Measurements from ENCODE around the gene ARID5B. TPM values are rescaled to one million over a fixed set of nuclear protein-coding genes. Genes with fewer than 3 reads are reported as not detected.
A peak's percentile ranks its signal among the peaks of the same experiment; 100 is the strongest.

Gene ARID5B
- total RNA-seq, 2 experiments from 2014 or later, result 86.3 to 87.1 TPM

DNA sequence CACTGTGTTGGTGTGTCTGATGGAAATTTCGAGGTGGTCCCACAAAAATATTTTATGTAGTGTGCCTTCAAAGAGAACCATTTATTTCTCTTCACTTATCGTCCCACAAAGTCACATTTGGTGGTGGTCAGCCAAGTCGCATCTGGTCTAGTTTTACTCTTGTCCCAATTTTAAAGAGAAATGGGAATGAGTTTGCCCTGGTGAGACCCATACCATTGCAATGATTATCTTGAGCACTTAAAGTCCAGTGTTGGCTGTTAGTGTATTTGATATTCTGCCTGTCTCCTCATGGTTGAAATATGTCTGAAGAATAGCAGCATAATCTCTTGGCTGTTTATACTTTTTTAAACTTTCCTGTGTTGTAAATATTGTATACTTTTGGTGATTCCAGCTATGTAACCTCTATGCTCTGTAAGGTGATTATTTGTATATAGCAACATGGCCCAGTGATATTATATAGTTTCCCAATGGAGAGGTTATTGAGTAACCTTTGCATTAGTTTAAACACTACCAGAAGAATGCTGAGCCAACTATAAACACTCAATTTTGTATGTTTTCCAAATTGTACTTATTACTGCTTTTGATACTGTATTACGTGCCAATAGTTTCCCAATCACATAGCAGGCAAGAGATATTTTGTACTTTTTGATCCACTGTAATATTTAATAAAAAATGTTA lies 194.9 kb downstream of the ARID5B start:
- Mint-ChIP-seq H3K9me3 (no peaks in the 10 kb centered on the region), H3K36me3 (ENCODE audit: low read depth) (peaks cover 50% of the 10 kb centered on the region), H3K4me3 (no peak overlapping the region), H3K27me3 (ENCODE audit: low read depth) (no peaks in the 10 kb centered on the region), H3K4me1 (ENCODE audit: low read depth) (peaks cover 36% of the 10 kb centered on the region), H3K27ac (peak overlapping the region; percentile 33)
- intact Hi-C loops (cut with micrococcal nuclease), result no loop called here
- DNase-seq, result no peak
- CTCF ChIA-PET, result interaction anchor here (1.6 kb wide), 1 partner anchor 11 kb away, joined by 3 read pairs; no protein-coding TSS in a partner anchor

DNA sequence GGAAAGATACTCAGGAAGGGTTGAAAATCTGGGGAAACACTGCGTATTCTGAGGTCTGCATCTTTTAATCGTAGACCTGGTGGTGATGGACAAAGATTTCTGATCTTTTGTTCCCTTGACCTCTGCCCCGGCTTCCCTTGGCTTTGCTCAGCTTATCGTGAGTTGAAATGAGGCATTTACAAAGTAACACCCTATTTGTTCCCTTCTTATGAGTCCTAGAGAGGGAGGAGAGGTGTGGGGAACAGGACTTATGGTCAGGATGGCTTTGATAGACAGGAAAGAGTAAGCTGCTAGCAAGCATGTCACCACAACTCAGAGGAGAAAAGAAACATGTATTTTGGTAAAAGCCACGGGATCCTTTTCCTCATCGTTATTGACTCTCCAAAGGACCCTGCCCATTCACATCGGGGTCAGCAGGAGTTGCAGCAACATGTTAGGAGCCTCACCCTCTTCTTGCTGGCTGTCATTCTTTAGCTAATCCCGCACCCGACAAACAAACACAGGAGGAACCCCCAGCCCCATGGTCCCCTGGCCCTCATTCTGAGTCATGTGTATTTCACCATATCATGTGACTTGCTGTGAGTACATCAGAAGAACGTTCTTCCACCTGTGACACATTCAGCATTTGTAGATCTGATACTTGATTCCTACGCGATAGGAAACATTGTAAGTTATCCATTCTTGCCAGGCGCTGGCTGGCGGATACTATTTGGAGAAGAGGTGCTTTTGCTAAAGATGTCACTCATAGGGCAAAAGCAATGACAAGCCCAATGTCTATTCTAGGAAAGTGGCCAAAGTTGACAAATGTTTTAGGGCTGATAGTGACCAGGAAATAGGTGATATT lies 197.0 kb downstream of the ARID5B start:
- CTCF ChIA-PET, result no interaction called here
- no peak overlapping the region for H3K4me3 Mint-ChIP-seq

DNA sequence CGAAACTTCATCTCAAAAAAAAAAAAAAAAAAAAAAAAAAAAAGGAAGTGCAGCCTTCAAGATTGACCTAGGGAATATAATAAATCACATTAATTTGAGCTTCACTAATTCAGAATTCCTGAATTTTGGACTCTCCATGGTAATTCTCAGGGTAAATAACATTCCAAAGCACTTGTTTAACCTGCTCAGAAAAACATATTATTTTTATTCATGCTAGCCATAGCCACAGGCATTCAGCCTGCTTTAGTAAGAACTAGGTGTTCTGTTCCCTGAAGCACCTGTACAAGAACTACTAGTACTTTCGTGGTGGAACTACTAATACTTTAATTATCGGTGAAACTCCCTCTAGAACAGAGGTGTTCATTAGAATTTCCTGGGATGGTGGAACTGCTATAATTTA lies 197.8 kb downstream of the ARID5B start:
- no peaks in the 10 kb centered on the region for H3K27me3 Mint-ChIP-seq (ENCODE audit: low read depth)
- no peak for DNase-seq
- no peaks in the 10 kb centered on the region for H3K9me3 Mint-ChIP-seq
- no peak overlapping the region for H3K27ac Mint-ChIP-seq
- peaks cover 21% of the 10 kb centered on the region for H3K4me1 Mint-ChIP-seq (ENCODE audit: low read depth)
- intact Hi-C loops (cut with micrococcal nuclease), result no loop called here
- no peak overlapping the region for H3K4me3 Mint-ChIP-seq
- H3K36me3 Mint-ChIP-seq (ENCODE audit: low read depth), result peaks cover 23% of the 10 kb centered on the region
- CTCF ChIA-PET, result no interaction called here

More for the DNA sequence above, 197.0 kb downstream of the ARID5B start:
- Mint-ChIP-seq H3K27me3 (ENCODE audit: low read depth) (no peaks in the 10 kb centered on the region), H3K4me1 (ENCODE audit: low read depth) (peaks cover 27% of the 10 kb centered on the region), H3K9me3 (no peaks in the 10 kb centered on the region), H3K27ac (peak overlapping the region; percentile 46), H3K36me3 (ENCODE audit: low read depth) (peaks cover 31% of the 10 kb centered on the region)
- intact Hi-C loops (cut with micrococcal nuclease), result no loop called here
- DNase-seq, result no peak

DNA sequence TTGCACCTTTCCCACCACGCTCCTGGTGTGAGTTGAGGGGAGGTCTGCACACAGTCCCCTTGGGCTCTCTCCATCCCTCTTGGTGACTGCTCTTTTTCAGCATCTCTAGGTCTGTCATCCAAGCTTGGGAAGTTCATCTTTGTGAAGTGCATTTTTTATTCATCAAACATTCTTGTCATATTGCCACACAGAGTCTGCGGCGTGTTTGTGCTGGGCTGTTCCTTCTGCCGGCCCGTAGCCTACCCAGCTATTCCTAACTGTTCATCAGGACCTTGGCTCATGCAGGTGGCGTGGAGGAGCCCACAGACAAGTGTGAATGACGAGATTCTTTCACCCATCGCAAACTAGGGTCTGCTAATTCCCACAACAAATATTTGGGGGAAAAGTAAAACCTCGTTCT lies 202.4 kb downstream of the ARID5B start:
- H3K27ac Mint-ChIP-seq, result no peak overlapping the region
- H3K9me3 Mint-ChIP-seq, result no peaks in the 10 kb centered on the region
- no peak overlapping the region for H3K4me3 Mint-ChIP-seq
- CTCF ChIA-PET, result interaction anchor here (1.4 kb wide), 1 partner anchor 73 kb away, joined by 3 read pairs; no protein-coding TSS in a partner anchor
- H3K36me3 Mint-ChIP-seq (ENCODE audit: low read depth), result no peaks in the 10 kb centered on the region
- intact Hi-C loops (cut with micrococcal nuclease), result no loop called here
- H3K27me3 Mint-ChIP-seq (ENCODE audit: low read depth), result no peaks in the 10 kb centered on the region
- peaks cover 20% of the 10 kb centered on the region for H3K4me1 Mint-ChIP-seq (ENCODE audit: low read depth)
- no peak for DNase-seq

DNA sequence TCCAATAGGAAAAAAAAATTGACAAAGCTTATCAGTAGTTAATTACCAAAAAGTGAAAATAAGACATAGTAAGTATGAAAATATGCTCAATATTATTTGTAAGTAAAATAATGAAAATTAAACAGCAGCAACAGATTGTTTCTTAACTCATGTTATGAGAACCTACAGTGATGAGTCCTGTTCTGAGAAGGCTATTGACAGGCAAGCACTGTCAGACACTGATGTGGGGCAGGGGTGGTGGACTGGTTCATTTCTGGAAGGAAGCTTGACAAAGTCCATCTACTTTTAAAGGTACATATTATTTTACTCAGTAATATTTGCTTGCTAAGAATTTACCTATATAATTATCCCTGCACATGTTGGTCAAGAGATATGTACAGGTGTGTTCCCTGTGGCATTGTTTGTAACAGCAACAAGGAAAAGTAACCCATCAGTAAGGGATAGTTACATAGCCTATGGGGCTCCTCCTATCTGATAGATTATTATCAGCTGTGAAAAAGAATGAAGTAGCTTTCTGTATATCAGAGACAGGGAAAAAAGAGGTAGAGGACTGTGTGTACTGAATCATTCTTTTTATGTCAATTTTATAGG lies 205.5 kb downstream of the ARID5B start:
- CTCF ChIA-PET, result interaction anchor here (1.0 to 1.6 kb wide), 5 partner anchors 12 to 356 kb away, joined by 3 to 7 read pairs (median 3); partner anchors contain the start of gene ARID5B
- Mint-ChIP-seq H3K36me3 (ENCODE audit: low read depth) (no peaks in the 10 kb centered on the region), H3K4me3 (no peak overlapping the region), H3K27me3 (ENCODE audit: low read depth) (no peaks in the 10 kb centered on the region), H3K9me3 (no peaks in the 10 kb centered on the region), H3K4me1 (ENCODE audit: low read depth) (peaks cover 35% of the 10 kb centered on the region), H3K27ac (no peak overlapping the region)
- intact Hi-C loops (cut with micrococcal nuclease), result no loop called here
- DNase-seq, result no peak

DNA sequence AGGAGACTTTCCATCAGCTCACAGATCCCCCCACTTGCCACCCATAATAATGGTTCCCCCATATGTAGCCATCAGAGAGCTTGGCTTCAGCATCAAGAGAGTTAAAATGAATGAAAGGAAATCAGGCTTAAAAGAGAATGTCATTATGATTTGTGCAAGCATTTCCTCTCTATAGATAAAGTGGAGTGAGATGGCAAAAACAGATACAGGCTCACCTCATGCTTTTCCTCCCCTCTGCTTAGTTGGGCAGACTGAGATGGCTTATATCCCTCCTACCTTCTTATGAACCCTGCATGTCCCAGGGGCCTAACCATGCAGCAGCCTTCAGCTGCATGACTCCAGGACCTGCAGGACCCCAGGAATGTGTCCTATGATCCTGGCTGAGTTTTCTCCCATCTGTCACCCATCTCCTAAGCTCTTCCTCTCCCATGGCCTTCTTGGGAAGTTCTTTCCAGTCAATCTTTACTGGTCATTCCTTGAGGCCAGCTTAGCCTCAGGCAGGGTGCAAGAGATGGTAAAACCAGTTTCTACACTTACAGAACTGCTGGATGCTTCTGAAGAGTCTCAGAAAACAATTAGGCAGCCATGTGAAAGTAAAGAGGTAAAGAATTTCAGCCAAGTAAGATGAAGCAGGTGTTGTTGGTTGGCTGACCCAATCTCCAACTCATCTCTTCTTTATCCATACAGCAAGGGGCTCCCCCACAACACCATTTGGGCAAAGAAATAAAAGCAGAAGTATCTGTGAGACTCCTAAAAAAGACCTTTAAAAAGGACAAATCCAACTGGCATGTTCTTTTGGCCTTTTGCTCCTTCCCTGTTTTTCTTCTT lies 207.5 kb downstream of the ARID5B start:
- Mint-ChIP-seq H3K27ac (peak overlapping the region; percentile 46), H3K9me3 (no peaks in the 10 kb centered on the region), H3K27me3 (ENCODE audit: low read depth) (no peaks in the 10 kb centered on the region), H3K4me3 (no peak overlapping the region), H3K4me1 (ENCODE audit: low read depth) (peaks cover 41% of the 10 kb centered on the region), H3K36me3 (ENCODE audit: low read depth) (no peaks in the 10 kb centered on the region)
- intact Hi-C loops (cut with micrococcal nuclease), result no loop called here
- no peak for DNase-seq
- CTCF ChIA-PET, result interaction anchor here (1.0 to 1.4 kb wide), 3 partner anchors 10 to 136 kb away, joined by 3 to 6 read pairs (median 3); no protein-coding TSS in a partner anchor

DNA sequence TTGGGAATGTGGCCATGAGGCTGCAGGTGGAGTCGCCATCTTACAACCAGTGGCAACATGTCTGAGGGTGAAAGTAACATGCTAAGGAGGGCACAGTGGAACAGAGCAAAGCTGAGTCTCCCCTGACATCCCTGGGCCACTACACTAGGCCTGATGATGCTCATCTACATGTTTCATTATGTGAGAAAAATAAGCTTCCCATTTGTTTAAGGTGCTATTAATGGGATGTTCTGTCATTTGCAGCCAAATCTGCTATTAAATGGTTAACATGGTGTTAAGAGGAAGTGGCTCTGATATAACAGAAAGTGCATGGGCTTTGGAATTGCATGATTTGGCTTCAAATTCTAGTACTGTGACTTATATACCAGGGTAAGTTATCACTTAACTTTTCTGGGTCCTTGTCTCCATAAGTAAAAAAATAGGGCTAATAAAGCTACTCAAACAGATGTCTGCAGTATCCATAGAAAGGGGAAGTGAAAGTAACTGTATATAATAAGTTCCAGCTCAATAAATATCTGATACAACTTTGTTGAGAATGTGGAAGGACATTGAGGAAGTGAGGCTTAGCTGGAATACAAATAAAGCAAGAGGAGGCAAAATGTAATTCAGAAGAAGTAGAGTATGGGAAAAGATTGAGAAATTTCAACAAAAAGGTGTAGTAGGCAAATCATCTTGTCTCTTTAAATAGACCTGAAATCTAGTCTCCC lies 208.2 kb downstream of the ARID5B start:
- Mint-ChIP-seq H3K4me3 (no peak overlapping the region), H3K4me1 (ENCODE audit: low read depth) (peaks cover 41% of the 10 kb centered on the region), H3K36me3 (ENCODE audit: low read depth) (no peaks in the 10 kb centered on the region), H3K27me3 (ENCODE audit: low read depth) (no peaks in the 10 kb centered on the region), H3K9me3 (no peaks in the 10 kb centered on the region), H3K27ac (no peak overlapping the region)
- CTCF ChIA-PET, result interaction anchor here (1.0 to 1.4 kb wide), 3 partner anchors 10 to 135 kb away, joined by 3 to 6 read pairs (median 3); no protein-coding TSS in a partner anchor
- intact Hi-C loops (cut with micrococcal nuclease), result no loop called here
- no peak for DNase-seq

DNA sequence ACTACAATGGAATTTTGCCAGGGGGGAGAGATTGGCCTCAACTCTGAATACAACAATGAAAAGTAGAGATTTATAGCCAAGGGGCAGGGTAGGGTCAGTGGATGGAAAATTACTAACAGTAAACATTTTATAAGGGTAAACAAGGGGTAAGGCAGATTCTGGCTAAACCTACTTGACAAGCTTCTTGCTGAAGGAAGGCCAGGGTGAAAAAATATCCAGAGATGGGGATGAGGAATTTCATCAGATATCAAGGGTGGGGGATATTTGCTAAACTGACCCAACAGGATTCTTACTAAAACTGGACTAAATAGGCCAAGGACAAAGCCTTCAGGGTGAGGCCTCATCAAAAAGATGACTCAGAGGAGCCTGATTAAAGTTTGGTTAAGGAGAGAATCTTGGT lies 210.8 kb downstream of the ARID5B start:
- no peaks in the 10 kb centered on the region for H3K36me3 Mint-ChIP-seq (ENCODE audit: low read depth)
- H3K27ac Mint-ChIP-seq, result no peak overlapping the region
- no peaks in the 10 kb centered on the region for H3K27me3 Mint-ChIP-seq (ENCODE audit: low read depth)
- H3K4me1 Mint-ChIP-seq (ENCODE audit: low read depth), result peaks cover 29% of the 10 kb centered on the region
- no peak for DNase-seq
- H3K4me3 Mint-ChIP-seq, result no peak overlapping the region
- intact Hi-C loops (cut with micrococcal nuclease), result no loop called here
- CTCF ChIA-PET, result interaction anchor here (0.7 kb wide), 1 partner anchor 30 kb away, joined by 3 read pairs; no protein-coding TSS in a partner anchor
- no peaks in the 10 kb centered on the region for H3K9me3 Mint-ChIP-seq

DNA sequence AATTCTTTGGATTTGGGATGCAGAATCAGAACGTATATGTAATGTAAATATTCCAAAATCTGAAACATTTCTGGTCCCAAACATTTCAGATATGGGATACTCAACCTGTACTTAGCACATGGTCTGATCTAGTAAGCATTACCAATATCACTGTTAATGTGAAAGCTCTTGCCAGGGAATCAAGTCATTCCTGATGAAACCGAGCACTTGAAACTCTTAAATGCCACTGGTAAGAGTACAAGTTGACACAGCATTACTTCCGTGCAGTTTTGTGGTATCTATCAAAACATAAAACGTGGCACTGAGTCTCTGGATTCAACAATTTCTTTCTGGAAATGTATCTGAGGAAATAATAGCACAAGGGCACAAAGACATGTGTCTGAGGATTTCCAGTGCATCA lies 211.5 kb downstream of the ARID5B start:
- CTCF ChIA-PET, result interaction anchor here (0.7 kb wide), 1 partner anchor 29 kb away, joined by 3 read pairs; no protein-coding TSS in a partner anchor
- H3K9me3 Mint-ChIP-seq, result no peaks in the 10 kb centered on the region
- no peaks in the 10 kb centered on the region for H3K27me3 Mint-ChIP-seq (ENCODE audit: low read depth)
- no peak for DNase-seq
- no peaks in the 10 kb centered on the region for H3K36me3 Mint-ChIP-seq (ENCODE audit: low read depth)
- no peak overlapping the region for H3K4me3 Mint-ChIP-seq
- intact Hi-C loops (cut with micrococcal nuclease), result no loop called here
- no peak overlapping the region for H3K27ac Mint-ChIP-seq
- H3K4me1 Mint-ChIP-seq (ENCODE audit: low read depth), result peaks cover 27% of the 10 kb centered on the region

DNA sequence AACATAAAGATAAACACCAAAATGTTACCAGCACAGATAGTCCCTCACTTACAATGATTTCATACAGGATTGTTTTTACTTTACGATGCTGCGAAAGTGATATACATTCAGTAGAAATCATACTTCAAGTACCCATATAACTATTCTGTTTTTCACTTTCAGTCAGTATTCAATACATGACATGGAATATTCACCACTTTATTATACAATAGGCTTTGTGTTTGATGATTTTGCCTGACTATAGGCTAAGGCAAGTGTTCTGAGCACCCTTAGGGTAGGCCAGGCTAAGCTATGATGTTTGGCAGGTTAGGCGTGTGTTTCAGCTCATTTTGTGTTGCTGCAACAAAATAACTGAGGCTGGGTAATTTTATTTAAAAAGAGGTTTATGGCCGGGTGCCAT lies 212.2 kb downstream of the ARID5B start:
- CTCF ChIA-PET, result no interaction called here
- no peak for DNase-seq
- intact Hi-C loops (cut with micrococcal nuclease), result no loop called here

DNA sequence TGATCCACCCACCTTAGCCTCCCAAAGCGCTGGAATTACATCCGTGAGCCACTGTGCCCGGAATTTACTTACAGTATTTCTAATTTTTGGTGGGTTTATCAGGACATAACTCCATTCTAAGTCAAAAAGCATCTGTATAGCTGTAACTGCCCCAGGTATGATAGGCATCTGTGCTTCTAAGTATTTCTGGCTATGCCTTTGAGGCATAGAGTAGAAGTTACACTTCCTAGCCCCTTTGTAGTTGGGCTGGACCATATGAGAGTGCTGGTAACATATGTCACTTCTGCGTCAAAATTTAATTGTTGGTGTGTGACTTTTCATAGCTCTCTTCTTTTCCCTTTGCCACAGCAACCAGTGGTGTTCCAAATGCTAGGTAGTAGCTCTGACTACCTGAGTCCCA lies 213.8 kb downstream of the ARID5B start:
- intact Hi-C loops (cut with micrococcal nuclease), result no loop called here
- H3K4me3 Mint-ChIP-seq, result no peak overlapping the region
- H3K9me3 Mint-ChIP-seq, result no peaks in the 10 kb centered on the region
- H3K4me1 Mint-ChIP-seq (ENCODE audit: low read depth), result peaks cover 14% of the 10 kb centered on the region
- H3K27ac Mint-ChIP-seq, result no peak overlapping the region
- H3K36me3 Mint-ChIP-seq (ENCODE audit: low read depth), result no peaks in the 10 kb centered on the region
- CTCF ChIA-PET, result no interaction called here
- no peaks in the 10 kb centered on the region for H3K27me3 Mint-ChIP-seq (ENCODE audit: low read depth)
- no peak for DNase-seq

More for the DNA sequence above, 212.2 kb downstream of the ARID5B start:
- no peak overlapping the region for H3K27ac Mint-ChIP-seq
- H3K4me3 Mint-ChIP-seq, result no peak overlapping the region
- no peaks in the 10 kb centered on the region for H3K9me3 Mint-ChIP-seq
- H3K36me3 Mint-ChIP-seq (ENCODE audit: low read depth), result no peaks in the 10 kb centered on the region
- no peaks in the 10 kb centered on the region for H3K27me3 Mint-ChIP-seq (ENCODE audit: low read depth)
- peaks cover 24% of the 10 kb centered on the region for H3K4me1 Mint-ChIP-seq (ENCODE audit: low read depth)

All from activated naive CD4-positive, alpha-beta T cell treated with anti-CD3 and anti-CD28 coated beads for 36 hours (primary cell).